ENCODE measurements around the gene HDAC4.
A peak's percentile ranks its signal among the peaks of the same experiment; 100 is the strongest.

The HDAC4 gene

GRCh38 chr2:239167011-239167673, 233.7 kb downstream of the HDAC4 start:
- DNase-seq (ENCODE audit: low spot score): no peak

DNA sequence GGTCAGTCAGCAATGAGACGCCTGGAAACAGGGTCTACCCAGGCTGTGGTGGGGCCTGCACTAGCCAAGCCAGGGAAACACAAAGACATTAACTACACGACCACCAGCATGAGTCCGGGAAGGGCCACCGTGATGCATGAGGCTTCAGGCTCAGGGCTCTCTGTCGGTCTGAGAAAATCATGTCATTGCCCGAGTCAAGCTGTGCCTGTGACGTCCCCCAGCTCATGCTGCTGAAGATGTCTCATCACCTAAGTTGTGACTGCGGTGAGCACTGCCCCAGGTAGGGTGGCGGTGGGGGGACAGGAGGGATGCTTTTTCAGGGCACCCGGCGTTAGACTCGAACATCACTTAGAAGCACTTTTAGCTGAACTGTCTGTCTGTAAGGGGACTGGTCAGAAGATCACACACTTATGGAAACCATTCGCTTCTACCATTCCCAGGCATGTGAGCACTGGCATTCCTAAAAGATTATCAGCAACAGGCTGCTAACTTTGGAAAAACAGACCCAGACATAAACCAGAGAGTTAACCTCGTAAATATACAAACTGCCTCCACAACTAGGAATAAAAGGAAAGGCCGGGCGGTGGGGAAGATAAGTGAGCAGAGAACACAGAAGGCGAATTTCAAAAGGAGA, 234.5 kb downstream of the HDAC4 start:
- no peak for DNase-seq (ENCODE audit: low spot score)

GRCh38 chr2:239165206-239165831, 235.5 kb downstream of the HDAC4 start:
- DNase-seq (ENCODE audit: low spot score): no peak

- no peak for DNase-seq (ENCODE audit: low spot score)
Observed at GRCh38 chr2:239164335-239164871, 236.4 kb downstream of the HDAC4 start.

- no peak for DNase-seq (ENCODE audit: low spot score)
Observed at GRCh38 chr2:239163688-239164334, 237.0 kb downstream of the HDAC4 start.

GRCh38 chr2:239162976-239163687, 237.7 kb downstream of the HDAC4 start:
- DNase-seq (ENCODE audit: low spot score): no peak

- DNase-seq (ENCODE audit: low spot score): no peak
Observed at GRCh38 chr2:239162141-239162821, 238.5 kb downstream of the HDAC4 start.

- no peak for DNase-seq (ENCODE audit: low spot score)
Observed at GRCh38 chr2:239161711-239162140, 239.1 kb downstream of the HDAC4 start.

DNA sequence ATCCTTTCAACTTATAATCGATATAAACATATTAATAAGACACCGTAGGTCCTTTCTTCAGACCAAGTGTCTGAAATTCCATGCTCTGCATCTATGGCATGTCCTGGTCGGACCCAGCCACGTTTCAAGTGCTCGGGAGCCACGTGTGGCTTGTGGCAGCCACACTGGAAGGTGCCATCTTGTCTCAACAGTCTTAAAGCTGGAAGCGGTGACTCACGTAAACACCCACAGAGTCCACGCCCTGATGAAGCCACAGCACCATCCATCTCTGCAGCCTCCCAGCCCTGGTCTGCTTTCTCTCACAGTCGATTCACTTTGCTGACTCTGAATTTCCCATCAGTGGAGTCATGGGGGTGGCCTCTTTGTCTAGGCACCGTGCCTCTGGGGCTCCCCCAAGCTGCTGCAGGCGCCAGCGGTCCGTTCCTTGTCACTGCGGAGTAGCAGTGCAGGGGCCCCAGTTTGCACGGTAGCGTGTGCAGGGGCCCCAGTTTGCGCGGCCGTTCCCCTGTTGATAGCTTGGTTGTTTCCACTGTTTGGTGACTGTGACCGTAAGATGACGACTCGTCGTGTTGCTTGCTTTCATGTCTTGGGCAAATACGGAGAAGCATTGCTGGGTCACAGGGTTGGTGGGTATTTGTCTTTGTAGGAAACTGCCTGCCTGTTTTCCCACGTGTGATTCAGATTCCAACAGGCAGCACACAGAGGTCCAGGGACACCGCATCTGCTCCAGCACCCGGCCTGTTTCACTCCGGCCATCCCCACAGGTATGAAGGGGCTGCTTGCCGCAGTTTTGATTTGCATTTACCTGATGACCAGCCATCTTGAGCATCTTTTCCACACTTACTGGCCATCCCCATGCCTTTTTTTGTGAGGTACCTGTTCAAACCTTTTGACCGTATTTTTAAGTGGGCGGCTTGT, 240.3 kb downstream of the HDAC4 start:
- DNase-seq (ENCODE audit: low spot score): no peak

GRCh38 chr2:239159476-239159911, 241.3 kb downstream of the HDAC4 start:
- DNase-seq (ENCODE audit: low spot score): no peak

DNA sequence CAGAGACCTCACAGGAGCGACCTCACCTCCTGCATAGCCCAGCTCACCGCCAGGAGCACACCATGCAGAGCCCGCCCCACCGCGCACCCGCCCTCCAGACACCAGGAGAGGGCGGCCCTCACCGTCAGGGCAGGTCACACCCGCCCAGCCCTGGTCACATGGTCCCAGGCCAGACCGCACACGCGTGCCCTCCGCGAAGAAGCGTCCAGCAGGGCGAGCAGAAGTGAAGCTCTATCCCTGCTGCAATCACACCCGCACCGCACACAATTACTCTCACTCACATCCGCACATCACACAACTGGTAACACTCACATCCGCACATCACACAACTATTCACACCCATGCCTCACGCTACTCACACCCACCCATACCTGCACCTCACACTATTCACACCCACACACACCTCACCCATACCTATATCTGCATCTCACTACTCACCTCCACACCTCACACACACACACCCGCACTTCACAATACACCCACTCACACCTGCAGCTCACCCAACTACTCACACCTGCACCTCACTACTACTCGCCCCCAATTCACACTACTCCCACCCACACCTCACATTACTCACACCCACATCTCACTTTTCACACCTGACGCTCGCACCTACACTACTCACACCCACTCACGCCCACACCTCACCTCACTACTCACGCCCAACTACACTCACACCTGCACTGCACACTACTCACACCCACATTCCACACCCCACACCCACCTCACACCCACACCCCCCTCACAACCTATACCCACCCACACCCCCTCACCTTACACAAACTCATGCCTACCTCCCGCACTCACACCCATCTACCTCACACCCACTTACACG, 242.0 kb downstream of the HDAC4 start:
- DNase-seq (ENCODE audit: low spot score): no peak

DNA sequence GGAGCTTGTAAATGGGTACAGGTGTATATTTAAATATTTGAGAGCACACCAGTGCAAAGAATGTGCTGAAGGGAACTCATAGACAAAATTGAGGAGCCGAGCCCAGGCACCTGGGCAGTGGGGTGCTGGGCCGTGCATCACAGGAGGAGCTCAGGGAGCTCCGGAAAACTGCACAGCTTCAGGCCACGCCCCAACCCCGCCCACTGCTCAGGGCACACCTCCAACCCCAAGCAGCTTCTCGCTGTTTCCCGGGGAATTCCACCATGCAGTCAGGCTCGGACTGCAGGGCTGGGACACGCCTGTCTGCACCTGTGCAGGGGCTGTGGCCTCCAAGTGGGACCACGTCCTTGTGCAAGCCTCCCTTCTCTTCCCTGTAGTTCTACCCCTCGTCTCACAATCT, 243.0 kb downstream of the HDAC4 start:
- DNase-seq (ENCODE audit: low spot score): no peak

DNA sequence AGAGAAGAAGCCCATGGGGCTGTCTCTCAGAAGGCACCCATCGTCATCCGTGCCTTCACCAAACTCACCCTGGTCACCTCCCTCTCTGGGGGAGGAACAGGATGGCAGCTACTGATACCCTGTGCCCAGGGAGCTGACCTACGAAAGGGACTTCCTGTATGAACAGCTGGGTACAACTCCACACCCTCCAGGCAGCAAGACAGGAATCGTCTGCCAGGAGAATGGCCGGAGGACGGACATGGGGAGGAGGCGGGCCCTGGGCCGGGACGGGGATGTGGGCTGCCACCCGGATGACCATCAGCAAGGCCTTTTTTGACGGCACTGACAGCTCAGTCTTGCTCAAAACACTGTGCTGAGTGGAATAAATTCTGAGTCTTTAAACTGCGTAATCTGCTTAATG, 243.6 kb downstream of the HDAC4 start:
- no peak for DNase-seq (ENCODE audit: low spot score)

DNA sequence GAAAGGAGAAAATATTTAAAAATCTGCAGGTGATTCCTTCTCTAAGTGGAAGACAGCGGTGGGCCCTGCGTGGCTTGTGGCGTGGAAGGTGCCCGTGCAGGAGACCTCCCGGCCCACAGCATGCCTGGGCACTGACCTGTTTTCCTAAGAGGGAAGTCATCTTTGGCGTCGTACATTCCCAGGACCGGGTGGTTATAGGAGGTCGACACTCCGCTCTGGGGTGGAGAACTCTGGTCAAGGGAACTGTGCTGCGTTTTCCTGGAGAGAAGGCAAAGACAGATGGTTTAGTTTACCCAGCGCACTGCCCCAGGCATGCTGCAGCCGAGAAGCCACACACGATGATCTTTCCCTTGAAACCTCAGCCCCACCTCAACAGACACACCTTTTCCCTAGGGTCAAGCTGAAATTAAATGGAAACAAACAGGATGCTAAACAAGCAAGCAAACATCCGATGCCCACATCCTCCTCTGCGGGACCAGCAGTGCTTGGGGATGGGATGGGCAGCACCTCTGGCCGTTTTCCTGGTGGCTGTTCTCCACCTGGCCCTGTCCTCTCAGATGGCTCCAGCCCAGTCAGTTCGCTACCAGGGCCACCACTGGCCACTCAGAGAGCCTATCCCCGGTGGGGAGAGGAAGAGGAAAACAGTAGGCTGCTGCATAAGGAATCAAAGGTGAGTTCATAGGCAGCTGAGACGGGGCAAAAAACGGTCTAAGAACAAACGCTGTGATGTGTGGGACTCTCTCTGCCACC, 244.1 kb downstream of the HDAC4 start:
- no peak for DNase-seq (ENCODE audit: low spot score)

GRCh38 chr2:239155806-239156480, 244.9 kb downstream of the HDAC4 start:
- no peak for DNase-seq (ENCODE audit: low spot score)

DNA sequence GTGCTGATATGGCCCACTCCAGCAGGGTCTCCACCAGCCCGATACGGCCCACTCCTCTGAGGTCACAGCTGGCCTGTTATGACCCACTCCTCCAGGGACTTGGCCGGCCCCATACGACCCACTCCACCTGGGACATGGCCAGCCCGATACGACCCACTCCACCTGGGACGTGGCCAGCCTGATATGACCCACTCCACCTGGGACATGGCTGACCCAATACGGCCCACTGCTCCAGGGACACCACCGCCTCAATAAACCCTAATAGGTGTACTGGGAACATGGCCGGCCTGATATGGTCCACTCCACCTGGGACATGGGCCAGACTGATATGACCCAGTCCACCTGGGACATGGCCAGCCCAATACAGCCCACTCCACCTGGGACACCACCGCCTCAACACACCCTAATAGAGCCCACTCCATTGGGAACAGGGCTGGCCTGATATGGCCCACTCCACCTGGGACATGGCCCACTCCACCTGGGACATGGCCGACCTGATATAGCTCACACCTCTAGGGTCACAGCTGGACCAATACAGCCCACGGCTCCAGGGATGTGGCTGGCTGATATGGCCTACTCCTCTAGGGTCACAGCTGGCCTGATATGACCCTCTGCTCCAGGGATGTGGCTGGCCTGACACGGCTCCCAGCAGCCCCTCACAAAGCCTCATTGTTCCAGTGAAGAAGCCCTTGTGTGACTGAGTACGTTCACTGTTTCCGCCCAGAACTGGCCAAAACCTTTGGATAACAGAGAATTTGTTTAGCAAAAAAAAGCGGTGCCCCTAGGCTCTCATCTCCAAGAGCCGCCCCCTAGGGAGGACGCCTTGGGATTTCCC, 245.6 kb downstream of the HDAC4 start:
- peak; percentile 96 for DNase-seq (ENCODE audit: low spot score)

Data from putamen (tissue), 1 donor.